PC-3 (cell line): ENCODE data around the gene HTD2. TPM values are rescaled to one million over a fixed set of nuclear protein-coding genes. Genes with fewer than 3 reads are reported as not detected.
A peak's percentile ranks its signal among the peaks of the same experiment; 100 is the strongest.

Experiments used
- ATAC-seq: fragments of 200-7000 bp; cut with Tn5 transposase; 2 replicates; pipeline ENCODE4 v1.9.1; 2020; ENCODE audit warnings: mild to moderate bottlenecking, moderate library complexity
- BruUV-seq: library from RNA; stranded (reverse); fragments of 400-500 nt; replicated peaks from 2 replicates; lab custom pipeline; 2021; lab: Mats Ljungman, UMichigan
- CTCF ChIA-PET: fragments of 300-600 bp; sonication (Branson Sonifier 250); formaldehyde crosslinking; loops from one replicate; lab custom pipeline; 2022; ENCODE audit warnings: antibody characterized with exemption; lab: Charles Lee
- POLR2A ChIA-PET: fragments of 300-600 bp; sonication (Branson Sonifier 250); formaldehyde crosslinking; loops from one replicate; lab custom pipeline; 2022; ENCODE audit warnings: antibody characterized with exemption; ENCODE audit not compliant: unreplicated experiment; lab: Charles Lee
- DNase-seq: peaks from one replicate; pipeline ENCODE4 v3.0.0-alpha.2; 2015
- H2AFZ ChIP-seq: fragments of 300-600 bp; sonication (generic); 2 replicates; pipeline ENCODE4 v1.6.0; 2016; ENCODE audit warnings: antibody characterized with exemption, low read length
- H3F3A ChIP-seq: fragments of 300-600 bp; sonication (generic); one replicate; pipeline ENCODE4 v1.6.0; 2017; ENCODE audit warnings: antibody characterized with exemption, low read length, control low read depth, mild to moderate bottlenecking; ENCODE audit not compliant: unreplicated experiment
- H3K27ac ChIP-seq: fragments of 300-600 bp; sonication (generic); 2 replicates; pipeline ENCODE4 v1.5.1; 2016; ENCODE audit warnings: mild to moderate bottlenecking, low read length
- H3K27me3 ChIP-seq: fragments of 300-600 bp; sonication (generic); 2 replicates; pipeline ENCODE4 v1.6.1; 2016; ENCODE audit warnings: low read length, mixed read lengths
- H3K36me3 ChIP-seq: fragments of 300-600 bp; sonication (generic); 2 replicates; pipeline ENCODE4 v1.6.1; 2016; ENCODE audit warnings: low read depth, mixed run types, low read length, mixed read lengths
- H3K4me1 ChIP-seq: fragments of 300-600 bp; sonication (generic); 2 replicates; pipeline ENCODE4 v1.5.1; 2016; ENCODE audit warnings: low read length; ENCODE audit not compliant: insufficient read depth
- H3K4me2 ChIP-seq: fragments of 300-600 bp; sonication (generic); 2 replicates; pipeline ENCODE4 v1.6.0; 2016; ENCODE audit warnings: low read length
- H3K4me3 ChIP-seq: fragments of 300-600 bp; sonication (generic); 2 replicates; pipeline ENCODE4 v1.5.1; 2016; ENCODE audit warnings: mild to moderate bottlenecking, low read length, mixed read lengths
- H3K79me2 ChIP-seq: fragments of 300-600 bp; sonication (generic); 2 replicates; pipeline ENCODE4 v1.6.1; 2017; ENCODE audit warnings: low read length, mixed read lengths
- H3K9ac ChIP-seq: fragments of 300-600 bp; sonication (generic); 2 replicates; pipeline ENCODE4 v1.6.0; 2016; ENCODE audit warnings: mild to moderate bottlenecking, low read length
- H3K9me2 ChIP-seq: fragments of 300-600 bp; sonication (generic); replicated peaks from 2 replicates; pipeline ENCODE4 v1.6.1; 2016; ENCODE audit warnings: mixed run types, low read length, mixed read lengths
- H3K9me3 ChIP-seq: fragments of 300-600 bp; sonication (generic); 2 replicates; pipeline ENCODE4 v1.6.1; 2016; ENCODE audit warnings: low read length, mixed read lengths
- H4K20me1 ChIP-seq: fragments of 300-600 bp; sonication (generic); 2 replicates; pipeline ENCODE4 v1.6.1; 2016; ENCODE audit warnings: low read length, mixed read lengths
- EZH2 ChIP-seq: fragments of 300-600 bp; sonication (generic); IDR thresholded peaks from one replicate; pipeline ENCODE4 v1.6.1; 2017; ENCODE audit warnings: antibody characterized with exemption, mild to moderate bottlenecking, low read length; ENCODE audit not compliant: unreplicated experiment
- EZH2phosphoT487 ChIP-seq: fragments of 300-600 bp; sonication (generic); IDR thresholded peaks from 2 replicates; pipeline ENCODE4 v1.6.1; 2018; ENCODE audit warnings: mild to moderate bottlenecking, antibody characterized with exemption, low read length, borderline replicate concordance
- intact Hi-C: fragments of 100-400 bp; cut with micrococcal nuclease; formaldehyde crosslinking; loops from 2 replicates; pipeline ENCODE4 v1.9.0; 2023
- total RNA-seq: library from RNA; depleted of rRNA; stranded (reverse); fragments of >200 nt; gene quantifications from 2 replicates; pipeline ENCODE4 v1.2.3, GENCODE V29; 2014
- TF ChIP-seq, protein P1 (sequence below): fragments of 300-600 bp; sonication (generic); conservative IDR thresholded peaks from 2 replicates; pipeline ENCODE4 v1.5.1; 2017; ENCODE audit warnings: antibody characterized with exemption, low read depth, mild to moderate bottlenecking, low read length

The HTD2 gene
- total RNA-seq, 1 experiment from 2014 or later, result 6.9 TPM

DNA sequence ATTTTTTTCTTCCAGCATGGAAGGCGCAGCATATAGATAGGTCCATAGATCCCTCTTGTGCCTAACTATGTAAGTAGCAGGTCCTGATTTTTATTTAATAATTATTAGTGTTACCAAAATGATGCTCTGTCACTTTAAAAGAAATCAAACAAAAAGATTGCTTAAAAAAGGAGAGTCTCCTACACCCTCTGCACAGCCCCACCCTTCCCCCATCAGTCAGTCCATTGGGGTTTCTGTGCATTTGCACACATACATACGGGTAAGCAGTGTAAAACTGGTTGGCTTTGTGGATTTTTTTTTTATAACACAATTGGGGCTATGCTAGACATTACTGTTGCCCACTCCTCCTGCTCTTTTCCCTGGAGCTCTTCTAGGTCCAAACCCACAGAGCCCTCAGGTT, 7.2 kb upstream of the HTD2 start:
- no TSS peak for BruUV-seq
- Histone ChIP-seq H3K9me2 (no peaks in the 10 kb centered on the region), H3F3A (no peaks in the 10 kb centered on the region), H2AFZ (no peak overlapping the region), H3K27ac (no peak overlapping the region), H3K4me1 (no peaks in the 10 kb centered on the region), H3K4me3 (no peak overlapping the region), H3K36me3 (no peaks in the 10 kb centered on the region), H4K20me1 (no peaks in the 10 kb centered on the region), H3K4me2 (no peak overlapping the region), H3K27me3 (no peaks in the 10 kb centered on the region), H3K79me2 (no peaks in the 10 kb centered on the region), H3K9me3 (peaks cover 8% of the 10 kb centered on the region), H3K9ac (no peak overlapping the region)
- TF ChIP-seq EZH2, result no peak
- TF ChIP-seq EZH2phosphoT487, result no peak
- TF ChIP-seq, protein P1, sequence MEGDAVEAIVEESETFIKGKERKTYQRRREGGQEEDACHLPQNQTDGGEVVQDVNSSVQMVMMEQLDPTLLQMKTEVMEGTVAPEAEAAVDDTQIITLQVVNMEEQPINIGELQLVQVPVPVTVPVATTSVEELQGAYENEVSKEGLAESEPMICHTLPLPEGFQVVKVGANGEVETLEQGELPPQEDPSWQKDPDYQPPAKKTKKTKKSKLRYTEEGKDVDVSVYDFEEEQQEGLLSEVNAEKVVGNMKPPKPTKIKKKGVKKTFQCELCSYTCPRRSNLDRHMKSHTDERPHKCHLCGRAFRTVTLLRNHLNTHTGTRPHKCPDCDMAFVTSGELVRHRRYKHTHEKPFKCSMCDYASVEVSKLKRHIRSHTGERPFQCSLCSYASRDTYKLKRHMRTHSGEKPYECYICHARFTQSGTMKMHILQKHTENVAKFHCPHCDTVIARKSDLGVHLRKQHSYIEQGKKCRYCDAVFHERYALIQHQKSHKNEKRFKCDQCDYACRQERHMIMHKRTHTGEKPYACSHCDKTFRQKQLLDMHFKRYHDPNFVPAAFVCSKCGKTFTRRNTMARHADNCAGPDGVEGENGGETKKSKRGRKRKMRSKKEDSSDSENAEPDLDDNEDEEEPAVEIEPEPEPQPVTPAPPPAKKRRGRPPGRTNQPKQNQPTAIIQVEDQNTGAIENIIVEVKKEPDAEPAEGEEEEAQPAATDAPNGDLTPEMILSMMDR, result no peak
- ChIA-PET POLR2A (no interaction called here), CTCF (interaction anchor here (2.6 kb wide), 1 partner anchor 111 kb away, joined by 40 read pairs; no protein-coding TSS in a partner anchor)
- ATAC-seq (no peak; the same call in 1 of the 2 replicates), DNase-seq (no peak)
- intact Hi-C loops, result no loop called here

DNA sequence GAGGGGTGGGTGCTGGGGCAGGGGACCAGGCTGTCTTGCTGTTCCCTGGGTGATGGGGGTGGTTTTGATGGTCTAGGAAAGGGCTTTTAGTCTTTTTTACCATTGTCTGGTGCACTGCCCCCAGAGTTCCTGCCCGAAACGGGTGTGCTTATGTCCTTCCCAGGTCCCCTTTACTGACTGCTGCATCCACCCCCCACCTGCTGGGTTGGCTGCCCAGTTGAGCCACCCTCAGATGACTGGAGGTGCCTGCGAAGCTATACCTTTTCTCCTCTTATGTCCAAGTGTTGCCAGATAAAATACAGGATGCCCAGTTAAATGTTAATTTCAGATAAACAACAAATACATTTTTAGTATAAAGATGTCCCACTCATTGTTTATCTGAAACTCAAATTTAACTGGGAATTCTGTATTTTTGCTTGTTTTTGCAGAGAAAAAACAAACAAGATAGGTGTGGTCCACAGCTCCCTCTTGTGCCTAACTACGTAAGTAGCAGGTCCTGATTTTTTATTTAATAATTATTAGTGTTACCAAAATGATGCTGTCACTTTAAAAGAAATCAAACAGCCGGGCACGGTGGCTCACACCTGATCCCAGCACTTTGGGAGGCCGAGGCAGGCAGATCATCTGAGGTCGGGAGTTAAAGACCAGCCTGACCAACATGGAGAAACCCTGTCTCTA, 6.3 kb upstream of the HTD2 start:
- H3K27ac ChIP-seq, result no peak overlapping the region
- no TSS peak for BruUV-seq
- H4K20me1 ChIP-seq, result no peaks in the 10 kb centered on the region
- no peaks in the 10 kb centered on the region for H3K36me3 ChIP-seq
- H3K4me1 ChIP-seq, result no peaks in the 10 kb centered on the region
- CTCF ChIA-PET, result interaction anchor here (0.7 to 2.6 kb wide), 6 partner anchors 62 to 172 kb away, joined by 3 to 40 read pairs (median 3); partner anchors contain the start of gene ABHD6
- peak; percentile 61 for ATAC-seq
- peaks cover 8% of the 10 kb centered on the region for H3K9me3 ChIP-seq
- no peak overlapping the region for H3K4me3 ChIP-seq
- H3F3A ChIP-seq, result no peaks in the 10 kb centered on the region
- DNase-seq, result peak; percentile 61
- no peak overlapping the region for H2AFZ ChIP-seq
- no peaks in the 10 kb centered on the region for H3K9me2 ChIP-seq
- no peaks in the 10 kb centered on the region for H3K27me3 ChIP-seq
- intact Hi-C loops, result loop anchor here (1.0 to 2.0 kb wide), 3 partner anchors 63 to 113 kb away; partner anchors contain the start of gene ABHD6
- no peak overlapping the region for H3K9ac ChIP-seq
- TF ChIP-seq EZH2phosphoT487, result no peak
- TF ChIP-seq EZH2, result no peak
- TF ChIP-seq, protein P1, result peak; percentile 79
- H3K4me2 ChIP-seq, result no peak overlapping the region
- H3K79me2 ChIP-seq, result no peaks in the 10 kb centered on the region
- POLR2A ChIA-PET, result no interaction called here
